Lower leg skin (tissue), 4 donors: Measurements from ENCODE around the gene SLC25A11. TPM values are rescaled to one million over a fixed set of nuclear protein-coding genes. Genes with fewer than 3 reads are reported as not detected.

Experiments
- DNase-seq, 2 donors: peaks; one replicate each; pipeline ENCODE4 v3.0.0-alpha.2; 2019; ENCODE audit warnings: low spot score in 2 of 2
- H3K4me3 ChIP-seq: fragments of 200-600 bp; sonication (generic); 2 replicates; pipeline ENCODE4 v1.5.1; 2017; ENCODE audit warnings: mild to moderate bottlenecking, low read depth; ENCODE audit not compliant: poor library complexity, severe bottlenecking
- CTCF ChIP-seq, 3 donors: fragments of 450-650 bp; IDR thresholded peaks; one replicate each; pipeline ENCODE4 v1.5.1; 2016; ENCODE audit warnings: antibody characterized with exemption in 3 of 3, mild to moderate bottlenecking in 3 of 3, moderate library complexity in 2 of 3
- POLR2A ChIP-seq, 2 donors: fragments of 450-650 bp; IDR thresholded peaks; one replicate each; pipeline ENCODE4 v1.6.1; 2016 to 2017; ENCODE audit warnings: antibody characterized with exemption in 2 of 2, mild to moderate bottlenecking in 1 of 2, moderate library complexity in 1 of 2
- WGBS, 2 donors: methylation state at CpG; one replicate each; pipeline ENCODE4 v1.1.5; 2018; 5-methylcytosine and 5-hydroxymethylcytosine counted together
- intact Hi-C: fragments of 100-400 bp; cut with DNase I; formaldehyde crosslinking; loops from one replicate; pipeline ENCODE4 v1.15.0; 2023; ENCODE audit warnings: low total_unique reads
- total RNA-seq, 4 donors: library from RNA; depleted of rRNA; stranded (reverse); fragments of >200 nt; gene quantifications; one replicate each; pipeline ENCODE4 v1.1.0, GENCODE V29; 2016

SLC25A11 gene
- 10 to 100 TPM; 35.5 to 87.7 (median 59.2) TPM for total RNA-seq

GRCh38 chr17:4939796-4940554, at the start of gene SLC25A11, which contains the start of gene RNF167:
TSS of gene SLC25A11 (minus strand) at chr17:4940046. CDS start at chr17:4939910, 136 bp downstream.
TSS of gene RNF167 (plus strand) at chr17:4940268. CDS start at chr17:4940910, 642 bp downstream.
- DNase-seq: peak; percentile 98 to 99
- no peak for TF ChIP-seq POLR2A (IDR thresholded peaks at IDR 0.05)
- TF ChIP-seq CTCF (IDR thresholded peaks at IDR 0.05): no peak
- intact Hi-C loops: no loop called here
- peak within 1 kb of the TSS; percentile 81 for H3K4me3 ChIP-seq
- WGBS, 2 donors: 0% methylated on average over 70 to 72 of the region's 72 CpGs

GRCh38 chr17:4987767-4988567, 48.1 kb upstream of the SLC25A11 start:
- 2% methylated on average over 27 to 30 of the region's 30 CpGs for WGBS, 2 donors
- peak overlapping the region; percentile 77 for H3K4me3 ChIP-seq
- no peak for DNase-seq
- TF ChIP-seq POLR2A (IDR thresholded peaks at IDR 0.05) (no peak), CTCF (IDR thresholded peaks at IDR 0.05) (no peak)
- intact Hi-C loops: loop anchor here (10.0 kb wide), 1 partner anchor 67 kb away; no protein-coding TSS in a partner anchor

- H3K4me3 ChIP-seq: peak within 1 kb of the TSS; percentile 77
- intact Hi-C loops: loop anchor here (10.0 kb wide), 1 partner anchor 68 kb away; no protein-coding TSS in a partner anchor
- WGBS, 2 donors: 1 to 2% methylated on average over 54 to 70 of the region's 78 CpGs
- peak; percentile 88 to 98 for DNase-seq
- peak in 1 of 2 donors; percentile 12 for TF ChIP-seq POLR2A (IDR thresholded peaks at IDR 0.05)
- TF ChIP-seq CTCF (IDR thresholded peaks at IDR 0.05): no peak
Observed at GRCh38 chr17:4986951-4987766, 47.3 kb upstream of the SLC25A11 start, which contains the start of gene CAMTA2. TSS of gene CAMTA2 (minus strand) at chr17:4987675. CDS start at chr17:4986222, 1,453 bp downstream.

- H3K4me3 ChIP-seq: peak overlapping the region; percentile 77
- WGBS, 2 donors: 17 to 18% methylated on average over 5 of the region's 5 CpGs
- TF ChIP-seq POLR2A (IDR thresholded peaks at IDR 0.05) (no peak), CTCF (IDR thresholded peaks at IDR 0.05) (no peak)
- DNase-seq: no peak
- intact Hi-C loops: loop anchor here (10.0 kb wide), 1 partner anchor 68 kb away; no protein-coding TSS in a partner anchor
Observed at GRCh38 chr17:4986403-4986802, 46.6 kb upstream of the SLC25A11 start.

- TF ChIP-seq POLR2A (IDR thresholded peaks at IDR 0.05): no peak
Observed at GRCh38 chr17:4982305-4982704, 42.5 kb upstream of the SLC25A11 start.

More at GRCh38 chr17:4982305-4982704, 42.5 kb upstream of the SLC25A11 start:
- H3K4me3 ChIP-seq: no peak overlapping the region
- DNase-seq: no peak
- intact Hi-C loops: loop anchor here (10.0 kb wide), 1 partner anchor 72 kb away; no protein-coding TSS in a partner anchor
- WGBS, 2 donors: 54 to 72% methylated on average over 5 of the region's 5 CpGs
